Activated naive CD4-positive, alpha-beta T cell treated with anti-CD3 and anti-CD28 coated beads for 36 hours (primary cell): Measurements from ENCODE around the gene SLCO4C1. TPM values are rescaled to one million over a fixed set of nuclear protein-coding genes. Genes with fewer than 3 reads are reported as not detected.
"Not testable (repeated sequence)": the region's sequence is repeated elsewhere in the genome, so short reads cannot be mapped to it uniquely, and the experiment has no call there.

ENCODE experiments used
- CTCF ChIA-PET: fragments of 350-600 bp; sonication (Branson Sonifier 250); formaldehyde crosslinking; loops from one replicate; lab custom pipeline; 2021; ENCODE audit warnings: antibody characterized with exemption; lab: Charles Lee
- DNase-seq: peaks from one replicate; pipeline ENCODE4 v3.0.0-alpha.2; 2020
- H3K27ac Mint-ChIP-seq: one replicate; pipeline ENCODE4 v1.8.0; 2021; ENCODE audit warnings: mild to moderate bottlenecking, mixed read lengths
- H3K27me3 Mint-ChIP-seq: one replicate; pipeline ENCODE4 v1.8.0; 2021; ENCODE audit warnings: low read depth, mixed read lengths
- H3K36me3 Mint-ChIP-seq: one replicate; pipeline ENCODE4 v1.8.0; 2021; ENCODE audit warnings: low read depth, mixed read lengths
- H3K4me1 Mint-ChIP-seq: one replicate; pipeline ENCODE4 v1.8.0; 2021; ENCODE audit warnings: low read depth, mixed read lengths
- H3K4me3 Mint-ChIP-seq: one replicate; pipeline ENCODE4 v1.8.0; 2021; ENCODE audit warnings: mild to moderate bottlenecking, moderate library complexity, mixed read lengths
- H3K9me3 Mint-ChIP-seq: one replicate; pipeline ENCODE4 v1.8.0; 2021; ENCODE audit warnings: mixed read lengths
- intact Hi-C: fragments of 100-400 bp; cut with micrococcal nuclease; formaldehyde crosslinking; loops from one replicate; pipeline ENCODE4 v1.15.1; 2023
- total RNA-seq, 2 experiments: library from RNA; stranded (reverse); gene quantifications; one replicate each; pipeline ENCODE4 v1.2.3, GENCODE V29; 2021

Gene SLCO4C1, protein sequence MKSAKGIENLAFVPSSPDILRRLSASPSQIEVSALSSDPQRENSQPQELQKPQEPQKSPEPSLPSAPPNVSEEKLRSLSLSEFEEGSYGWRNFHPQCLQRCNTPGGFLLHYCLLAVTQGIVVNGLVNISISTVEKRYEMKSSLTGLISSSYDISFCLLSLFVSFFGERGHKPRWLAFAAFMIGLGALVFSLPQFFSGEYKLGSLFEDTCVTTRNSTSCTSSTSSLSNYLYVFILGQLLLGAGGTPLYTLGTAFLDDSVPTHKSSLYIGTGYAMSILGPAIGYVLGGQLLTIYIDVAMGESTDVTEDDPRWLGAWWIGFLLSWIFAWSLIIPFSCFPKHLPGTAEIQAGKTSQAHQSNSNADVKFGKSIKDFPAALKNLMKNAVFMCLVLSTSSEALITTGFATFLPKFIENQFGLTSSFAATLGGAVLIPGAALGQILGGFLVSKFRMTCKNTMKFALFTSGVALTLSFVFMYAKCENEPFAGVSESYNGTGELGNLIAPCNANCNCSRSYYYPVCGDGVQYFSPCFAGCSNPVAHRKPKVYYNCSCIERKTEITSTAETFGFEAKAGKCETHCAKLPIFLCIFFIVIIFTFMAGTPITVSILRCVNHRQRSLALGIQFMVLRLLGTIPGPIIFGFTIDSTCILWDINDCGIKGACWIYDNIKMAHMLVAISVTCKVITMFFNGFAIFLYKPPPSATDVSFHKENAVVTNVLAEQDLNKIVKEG
- under 1 TPM in 1 of 2 experiments, not detected in 1; 0.07 TPM for total RNA-seq

DNA sequence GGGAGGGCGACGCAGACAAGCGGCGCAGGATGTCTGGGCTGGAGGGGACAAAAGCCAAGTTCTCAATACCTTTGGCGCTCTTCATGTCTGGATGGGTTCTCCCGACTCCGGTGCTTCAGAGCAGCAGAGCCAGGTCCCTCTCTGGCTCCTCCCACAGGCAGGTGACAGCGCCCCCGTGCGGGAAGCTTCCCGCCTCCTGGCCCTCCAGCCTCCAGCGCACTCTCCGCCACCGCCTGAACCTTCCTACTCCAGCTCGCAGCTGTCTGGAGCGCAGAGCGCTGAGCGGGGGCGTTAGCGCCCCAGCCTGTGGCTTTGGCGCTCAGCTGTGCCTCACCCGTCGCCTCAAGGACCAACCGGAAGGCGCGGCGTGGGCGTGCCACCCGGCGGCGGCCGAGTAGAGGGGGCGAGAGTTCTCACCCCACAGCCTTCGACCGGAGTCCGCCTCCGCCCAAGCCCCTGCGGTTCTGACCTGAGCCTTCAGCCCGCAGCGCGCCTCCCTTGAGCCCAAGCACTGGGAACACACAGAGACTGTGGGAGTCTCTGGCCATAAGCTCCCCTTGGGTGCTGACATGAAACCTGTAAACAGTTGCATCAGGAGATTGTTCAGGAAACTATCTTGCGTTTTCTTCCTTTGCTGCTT lies at the start of gene SLCO4C1:
SLCO4C1 (minus strand) TSS at position 107 of the 640 bp plus-strand sequence; CDS start at position 85, 22 bp downstream.
- H3K36me3 Mint-ChIP-seq, result no peaks in the 10 kb centered on the region
- H3K27me3 Mint-ChIP-seq, result peaks cover 8% of the 10 kb centered on the region
- intact Hi-C loops, result loop anchor here (2.0 kb wide), 1 partner anchor 65 kb away; no protein-coding TSS in a partner anchor
- H3K9me3 Mint-ChIP-seq, result no peaks in the 10 kb centered on the region
- peaks cover 19% of the 10 kb centered on the region for H3K4me1 Mint-ChIP-seq
- CTCF ChIA-PET, result interaction anchor here (1.1 to 2.4 kb wide), 3 partner anchors 10 to 23 kb away, joined by 3 to 14 read pairs (median 7); no protein-coding TSS in a partner anchor
- H3K4me3 Mint-ChIP-seq, result peak within 1 kb of the TSS; percentile 76
- DNase-seq, result peak; percentile 88
- H3K27ac Mint-ChIP-seq, result no peak within 1 kb of the TSS

- no peak overlapping the region for H3K27ac Mint-ChIP-seq
Measured at GRCh38 chr5:102341681-102342288, 45.7 kb upstream of the SLCO4C1 start.

GRCh38 chr5:102324714-102325113 lies 28.6 kb upstream of the SLCO4C1 start:
- Mint-ChIP-seq H3K4me3 (no peak overlapping the region), H3K36me3 (no peaks in the 10 kb centered on the region), H3K27ac (no peak overlapping the region), H3K9me3 (no peaks in the 10 kb centered on the region), H3K4me1 (no peaks in the 10 kb centered on the region), H3K27me3 (peaks cover 5% of the 10 kb centered on the region)
- CTCF ChIA-PET, result no interaction called here
- intact Hi-C loops, result no loop called here
- no peak for DNase-seq

More at GRCh38 chr5:102341681-102342288, 45.7 kb upstream of the SLCO4C1 start:
- Mint-ChIP-seq H3K4me1 (no peaks in the 10 kb centered on the region), H3K36me3 (no peaks in the 10 kb centered on the region), H3K9me3 (no peaks in the 10 kb centered on the region), H3K27me3 (no peaks in the 10 kb centered on the region), H3K4me3 (no peak overlapping the region)
- CTCF ChIA-PET, result no interaction called here
- intact Hi-C loops, result no loop called here
- no peak for DNase-seq

DNA sequence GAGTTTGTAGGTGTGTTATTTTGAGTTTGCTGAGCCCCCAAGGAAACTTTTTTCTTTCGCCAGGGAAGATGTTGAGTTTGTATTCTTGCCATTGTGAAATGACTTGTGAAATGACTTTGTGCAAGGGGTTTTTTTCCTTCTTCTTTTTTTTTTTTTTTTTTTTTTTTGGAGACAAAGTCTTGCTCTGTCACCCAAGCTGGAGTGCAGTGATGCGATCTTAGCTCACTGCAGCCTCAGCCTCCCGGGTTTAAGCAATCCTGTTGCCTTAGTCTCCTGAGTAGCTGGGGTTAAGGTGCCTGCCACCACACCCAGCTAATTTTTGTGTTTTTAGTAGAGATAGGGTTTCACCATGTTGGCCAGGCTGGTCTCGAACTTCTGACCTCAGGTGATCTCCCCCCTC lies 22.7 kb upstream of the SLCO4C1 start:
- H3K4me3 Mint-ChIP-seq, H3K36me3 Mint-ChIP-seq, H3K9me3 Mint-ChIP-seq, intact Hi-C loops, H3K4me1 Mint-ChIP-seq, H3K27ac Mint-ChIP-seq, DNase-seq, H3K27me3 Mint-ChIP-seq: not testable (repeated sequence)
- CTCF ChIA-PET, result interaction anchor here (0.6 to 0.7 kb wide), 2 partner anchors 28 to 510 kb away, joined by 3 to 5 read pairs; no protein-coding TSS in a partner anchor

- H3K9me3 Mint-ChIP-seq, result no peaks in the 10 kb centered on the region
- intact Hi-C loops, result no loop called here
- CTCF ChIA-PET, result no interaction called here
- no peak overlapping the region for H3K4me3 Mint-ChIP-seq
- no peaks in the 10 kb centered on the region for H3K27me3 Mint-ChIP-seq
- no peak for DNase-seq
- no peak overlapping the region for H3K27ac Mint-ChIP-seq
- H3K36me3 Mint-ChIP-seq, result no peaks in the 10 kb centered on the region
- H3K4me1 Mint-ChIP-seq, result no peaks in the 10 kb centered on the region
Measured at GRCh38 chr5:102314328-102314727, 18.2 kb upstream of the SLCO4C1 start.

DNA sequence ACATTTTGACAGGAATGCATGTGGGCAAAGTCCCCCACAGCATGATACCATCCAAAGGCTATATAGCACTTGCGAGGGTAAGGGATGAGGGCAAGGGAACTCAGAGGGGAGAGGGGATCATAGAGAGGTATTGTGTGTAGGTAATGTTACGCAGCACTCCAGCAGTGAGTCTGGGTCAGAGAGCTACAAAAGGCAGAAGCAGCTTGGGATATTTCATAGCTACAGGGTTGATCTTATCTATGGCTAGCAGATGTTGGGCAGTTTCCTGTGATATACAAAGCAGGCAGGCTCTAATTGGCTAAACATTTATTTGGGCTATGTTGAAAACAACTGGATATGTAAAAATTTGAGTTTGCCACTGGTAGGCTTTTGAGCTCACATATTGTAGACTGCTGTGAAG lies 17.8 kb upstream of the SLCO4C1 start:
- Mint-ChIP-seq H3K36me3 (no peaks in the 10 kb centered on the region), H3K27me3 (no peaks in the 10 kb centered on the region), H3K4me3 (no peak overlapping the region), H3K4me1 (no peaks in the 10 kb centered on the region), H3K9me3 (no peaks in the 10 kb centered on the region), H3K27ac (no peak overlapping the region)
- intact Hi-C loops, result no loop called here
- DNase-seq, result no peak
- CTCF ChIA-PET, result interaction anchor here (0.6 kb wide), 1 partner anchor 611 kb away, joined by 3 read pairs; no protein-coding TSS in a partner anchor

DNA sequence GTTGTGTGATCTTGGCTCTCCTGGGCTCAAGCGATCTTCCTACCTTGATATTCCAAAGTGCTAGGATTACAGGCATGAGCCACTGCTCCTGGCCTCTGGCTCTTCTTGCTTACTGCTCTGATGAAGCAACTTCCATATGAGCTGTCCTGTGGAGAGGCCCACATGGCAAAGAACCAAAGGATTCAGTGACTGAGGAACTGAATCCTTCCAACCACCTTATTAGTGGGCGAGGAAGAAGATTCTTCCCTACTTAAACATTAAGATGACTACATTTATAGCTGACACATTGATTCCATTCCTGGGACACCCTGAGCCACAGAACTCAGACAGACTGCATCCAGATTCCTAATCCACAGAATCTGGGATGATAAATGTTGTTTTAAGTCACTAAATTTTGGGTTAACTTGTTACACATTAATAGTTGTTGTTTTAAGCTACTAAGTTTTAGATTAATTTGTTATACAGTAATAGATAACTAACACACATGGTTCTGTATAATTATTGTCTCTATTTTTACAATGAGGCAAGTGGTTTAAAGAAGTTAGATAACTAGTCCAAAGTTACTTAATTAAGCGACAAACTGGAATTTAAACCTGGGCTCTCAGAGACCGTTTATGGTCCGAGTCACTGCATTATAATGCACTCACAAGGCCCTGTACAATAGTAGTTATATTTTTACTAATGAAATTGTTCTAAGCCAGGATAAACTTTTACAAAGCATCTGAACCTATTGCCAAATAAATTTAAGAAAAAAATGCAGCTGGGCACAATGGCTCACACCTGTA lies 16.7 kb upstream of the SLCO4C1 start:
- no peaks in the 10 kb centered on the region for H3K36me3 Mint-ChIP-seq
- no peak overlapping the region for H3K4me3 Mint-ChIP-seq
- intact Hi-C loops, result no loop called here
- CTCF ChIA-PET, result no interaction called here
- H3K27ac Mint-ChIP-seq, result no peak overlapping the region
- no peak for DNase-seq
- no peaks in the 10 kb centered on the region for H3K4me1 Mint-ChIP-seq
- no peaks in the 10 kb centered on the region for H3K9me3 Mint-ChIP-seq
- no peaks in the 10 kb centered on the region for H3K27me3 Mint-ChIP-seq

- no peak overlapping the region for H3K4me3 Mint-ChIP-seq
Measured at GRCh38 chr5:102309586-102309985, 13.5 kb upstream of the SLCO4C1 start.

DNA sequence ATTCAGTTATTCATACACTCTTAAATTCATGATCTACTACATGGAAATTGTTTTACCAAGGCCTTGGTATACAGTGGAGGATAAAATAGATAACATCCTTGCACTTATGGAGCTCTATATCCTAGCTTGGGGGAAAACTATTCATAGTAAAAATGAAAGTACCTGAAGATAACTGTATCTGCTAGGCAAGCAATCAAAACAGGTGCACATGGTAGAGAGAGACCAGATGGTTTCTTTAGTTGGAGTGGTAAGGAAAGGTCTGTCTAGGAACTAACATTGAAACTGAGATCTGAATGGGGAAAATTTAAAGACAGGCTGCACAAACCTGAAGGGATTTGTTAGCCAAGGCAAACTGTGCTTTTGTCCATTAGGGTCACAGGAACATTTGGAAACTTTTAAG lies 11.1 kb upstream of the SLCO4C1 start:
- H3K4me1 Mint-ChIP-seq, result no peaks in the 10 kb centered on the region
- CTCF ChIA-PET, result interaction anchor here (0.6 kb wide), 1 partner anchor 1790 kb away, joined by 3 read pairs; no protein-coding TSS in a partner anchor
- H3K27ac Mint-ChIP-seq, result no peak overlapping the region
- DNase-seq, result no peak
- H3K36me3 Mint-ChIP-seq, result no peaks in the 10 kb centered on the region
- H3K4me3 Mint-ChIP-seq, result no peak overlapping the region
- no peaks in the 10 kb centered on the region for H3K27me3 Mint-ChIP-seq
- no peaks in the 10 kb centered on the region for H3K9me3 Mint-ChIP-seq
- intact Hi-C loops, result no loop called here

More at GRCh38 chr5:102309586-102309985, 13.5 kb upstream of the SLCO4C1 start:
- no peak for DNase-seq
- CTCF ChIA-PET, result no interaction called here
- H3K27ac Mint-ChIP-seq, result no peak overlapping the region
- no peaks in the 10 kb centered on the region for H3K4me1 Mint-ChIP-seq
- intact Hi-C loops, result no loop called here
- no peaks in the 10 kb centered on the region for H3K9me3 Mint-ChIP-seq
- no peaks in the 10 kb centered on the region for H3K36me3 Mint-ChIP-seq
- H3K27me3 Mint-ChIP-seq, result no peaks in the 10 kb centered on the region

GRCh38 chr5:102306121-102306520 lies 10.0 kb upstream of the SLCO4C1 start:
- Mint-ChIP-seq H3K9me3 (no peaks in the 10 kb centered on the region), H3K4me3 (no peak overlapping the region), H3K36me3 (no peaks in the 10 kb centered on the region), H3K27ac (no peak overlapping the region), H3K4me1 (no peaks in the 10 kb centered on the region), H3K27me3 (no peaks in the 10 kb centered on the region)
- intact Hi-C loops, result no loop called here
- no peak for DNase-seq
- CTCF ChIA-PET, result no interaction called here

- DNase-seq, result no peak
- intact Hi-C loops, result loop anchor here (2.0 kb wide), 1 partner anchor 65 kb away; no protein-coding TSS in a partner anchor
- peaks cover 8% of the 10 kb centered on the region for H3K27me3 Mint-ChIP-seq
- no peaks in the 10 kb centered on the region for H3K9me3 Mint-ChIP-seq
- no peaks in the 10 kb centered on the region for H3K36me3 Mint-ChIP-seq
- peaks cover 19% of the 10 kb centered on the region for H3K4me1 Mint-ChIP-seq
- H3K4me3 Mint-ChIP-seq, result peak overlapping the region; percentile 76
- CTCF ChIA-PET, result interaction anchor here (1.1 to 2.4 kb wide), 3 partner anchors 9 to 22 kb away, joined by 3 to 14 read pairs (median 7); no protein-coding TSS in a partner anchor
- H3K27ac Mint-ChIP-seq, result no peak overlapping the region
Measured at GRCh38 chr5:102295534-102296177, 428 bp downstream of the SLCO4C1 start.
